HK-2 (cell line): Measurements from ENCODE around the gene SMIM45.
"Not testable (repeated sequence)": the region's sequence is repeated elsewhere in the genome, so short reads cannot be mapped to it uniquely, and the experiment has no call there.

ENCODE experiments used
- DNase-seq: peaks from one replicate; pipeline ENCODE4 v3.0.0-alpha.2; 2018; ENCODE audit not compliant: unreplicated experiment

SMIM45 gene

DNA sequence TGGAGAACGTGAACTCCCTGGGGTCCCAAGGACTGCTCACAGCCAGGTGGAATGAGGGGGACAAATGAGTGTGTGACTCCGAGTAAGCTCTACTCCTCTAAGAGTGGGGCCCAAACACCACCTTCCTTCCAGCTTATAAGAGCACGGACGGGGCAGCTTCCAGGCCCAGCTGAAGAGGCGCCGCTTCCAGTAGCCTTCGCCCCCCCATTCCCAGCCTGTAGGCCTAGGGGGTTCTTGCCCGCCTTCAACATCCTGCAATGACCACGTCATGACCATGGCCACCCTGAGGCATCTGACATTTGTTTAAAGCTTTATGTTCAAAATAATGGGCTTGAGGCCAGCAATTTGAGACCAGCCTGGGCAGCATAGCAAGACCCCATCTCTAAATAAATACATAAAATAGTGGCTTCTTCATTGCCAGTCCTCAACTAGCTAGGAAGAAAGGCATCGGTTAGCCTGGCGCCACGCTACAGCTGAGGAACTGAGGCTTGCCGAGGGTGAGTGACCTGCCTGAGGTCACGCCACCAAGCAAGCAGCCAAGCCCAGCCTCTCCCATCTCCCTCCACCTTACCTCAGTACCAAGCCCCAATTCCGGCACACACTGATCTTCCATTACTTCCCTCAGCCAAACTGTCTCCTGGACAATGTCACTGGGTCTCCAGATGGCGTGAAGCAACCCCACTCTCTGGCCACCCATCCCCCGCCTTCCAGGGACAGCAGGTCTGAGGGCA is 17.5 kb upstream of the SMIM45 start:
- DNase-seq = no peak

DNA sequence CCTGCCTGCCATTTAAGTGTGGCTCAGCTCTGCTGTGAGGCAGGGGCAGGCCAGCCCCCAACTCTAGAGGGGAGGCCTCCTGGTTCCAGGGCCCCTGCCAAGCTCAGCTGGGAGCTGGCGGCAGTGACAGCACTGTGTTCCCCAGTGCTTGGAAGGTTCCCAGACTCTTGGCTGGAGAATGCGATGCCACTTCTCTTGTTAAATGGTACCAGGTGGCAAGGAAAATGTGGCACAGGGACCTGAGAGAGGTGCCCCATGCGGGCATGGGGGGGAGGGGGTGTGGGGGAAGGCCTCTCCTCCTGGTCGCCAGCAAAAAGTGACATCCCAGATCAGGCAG is 17.0 kb upstream of the SMIM45 start:
- DNase-seq = no peak

DNA sequence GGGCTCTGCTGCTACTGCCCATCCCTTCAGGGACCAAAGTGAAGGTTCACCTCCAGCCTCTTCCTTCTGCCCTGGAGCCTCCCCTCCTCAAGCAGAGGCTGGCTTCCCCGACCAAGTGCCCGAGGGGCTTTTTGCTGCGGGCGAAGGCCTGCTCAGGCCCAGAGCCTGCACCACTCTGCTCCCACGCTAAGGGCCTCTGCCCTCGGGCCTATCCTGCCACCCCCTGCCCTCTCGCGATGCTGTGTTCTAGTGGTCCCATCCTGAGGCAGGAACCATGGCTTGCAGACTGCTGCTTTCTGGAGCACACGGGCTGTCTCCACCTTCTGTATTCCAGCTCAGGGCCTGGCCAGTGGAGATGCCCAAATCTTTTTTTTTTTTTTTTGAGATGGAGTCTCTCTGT is 16.4 kb upstream of the SMIM45 start:
- DNase-seq = no peak

DNA sequence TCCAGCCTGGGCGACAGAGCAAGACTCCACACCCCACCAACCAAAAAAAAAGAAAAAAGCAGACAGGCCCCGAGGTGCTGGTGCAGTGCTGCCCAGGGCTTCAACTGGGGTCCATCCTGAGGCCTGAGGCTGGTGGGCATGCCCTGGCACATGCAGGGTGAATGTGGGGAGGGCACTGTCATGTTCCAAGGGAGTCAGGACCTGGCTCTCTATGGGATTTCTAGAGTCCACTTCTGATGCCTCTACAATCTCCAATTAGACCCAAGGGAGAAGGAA is 15.1 kb upstream of the SMIM45 start:
- DNase-seq = no peak

DNA sequence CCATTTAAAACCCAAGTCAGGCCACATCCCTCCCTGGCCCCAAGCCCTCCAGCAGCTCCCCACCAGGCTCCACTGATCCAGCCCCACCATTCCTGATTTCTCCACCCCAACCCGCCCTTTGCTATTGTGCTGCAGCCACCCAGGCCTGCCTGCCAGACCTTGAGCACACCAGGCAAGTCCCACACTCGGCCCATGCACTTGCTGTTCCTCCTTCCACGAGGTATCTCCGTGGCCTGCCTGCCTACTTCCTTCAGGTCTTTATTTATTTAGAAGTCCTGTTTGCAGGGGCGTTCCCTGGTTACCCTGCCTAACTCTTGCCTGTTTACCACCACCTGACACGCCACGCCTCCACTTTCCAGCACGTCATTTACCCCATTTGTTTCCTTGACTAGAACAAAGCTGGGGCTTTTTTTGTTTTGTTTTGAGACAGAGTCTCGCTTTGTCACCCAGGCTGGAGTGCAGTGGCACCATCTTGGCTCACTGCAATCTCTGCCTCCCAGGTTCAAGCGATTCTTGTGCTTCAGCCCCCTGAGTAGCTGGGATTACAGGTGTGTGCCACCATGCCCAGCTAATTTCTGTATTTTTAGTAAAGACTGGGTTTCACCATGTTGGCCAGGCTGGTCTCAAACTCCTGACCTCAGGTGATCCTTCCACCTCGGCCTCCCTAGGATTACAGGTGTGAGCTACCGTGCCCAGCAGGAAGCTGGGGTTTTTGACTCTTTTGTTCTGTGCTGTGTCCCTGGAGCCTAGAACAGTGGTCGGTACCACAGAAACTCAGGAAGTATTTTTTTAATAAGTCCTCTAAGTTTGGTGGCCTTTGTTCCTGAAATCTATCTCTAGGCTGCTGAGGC is 11.7 kb upstream of the SMIM45 start:
- DNase-seq = no peak

DNA sequence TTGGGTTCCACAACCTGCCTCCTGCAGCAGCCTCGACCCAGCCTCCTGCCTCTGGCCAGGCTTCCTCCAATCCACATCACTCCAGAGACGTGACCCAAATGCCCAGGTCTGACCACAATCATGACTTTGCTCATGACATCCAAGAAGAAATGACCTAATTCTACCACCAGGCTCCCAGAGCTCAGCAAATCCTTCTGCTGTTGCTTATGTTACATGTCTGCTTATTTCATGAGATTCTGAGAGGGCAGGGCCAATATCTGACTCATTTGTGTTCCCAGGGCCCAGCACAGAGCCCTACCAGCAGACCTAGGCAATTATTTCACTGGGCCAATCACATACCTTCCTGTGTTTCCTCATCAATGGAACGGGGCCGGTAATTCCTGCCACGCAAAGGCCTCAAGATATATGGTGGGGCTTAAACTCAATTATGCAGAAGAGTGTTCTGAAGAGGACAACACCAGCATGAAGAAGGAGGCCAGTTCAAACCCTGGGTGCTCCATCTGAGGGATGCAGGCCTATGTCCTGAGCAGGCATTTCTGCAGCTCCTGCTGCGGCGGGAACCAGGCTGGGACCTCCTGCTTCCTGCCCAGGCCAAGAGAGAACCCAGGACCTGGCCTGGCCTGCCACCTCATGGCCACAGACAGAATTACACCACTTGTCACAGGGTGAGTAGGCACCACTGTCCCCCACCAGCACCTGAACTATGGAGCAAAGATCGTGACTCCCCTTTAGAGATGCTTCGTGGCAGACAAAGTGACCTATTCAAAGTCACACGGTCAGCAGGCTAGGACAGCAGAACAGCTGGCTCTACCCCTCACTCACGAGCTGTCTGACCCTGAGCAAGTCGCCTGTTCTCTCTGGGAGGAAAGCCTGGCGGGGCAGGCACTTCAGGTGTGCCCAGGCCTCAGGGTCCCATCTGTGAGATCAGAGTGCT is 10.9 kb upstream of the SMIM45 start:
- DNase-seq = peak; percentile 76

DNA sequence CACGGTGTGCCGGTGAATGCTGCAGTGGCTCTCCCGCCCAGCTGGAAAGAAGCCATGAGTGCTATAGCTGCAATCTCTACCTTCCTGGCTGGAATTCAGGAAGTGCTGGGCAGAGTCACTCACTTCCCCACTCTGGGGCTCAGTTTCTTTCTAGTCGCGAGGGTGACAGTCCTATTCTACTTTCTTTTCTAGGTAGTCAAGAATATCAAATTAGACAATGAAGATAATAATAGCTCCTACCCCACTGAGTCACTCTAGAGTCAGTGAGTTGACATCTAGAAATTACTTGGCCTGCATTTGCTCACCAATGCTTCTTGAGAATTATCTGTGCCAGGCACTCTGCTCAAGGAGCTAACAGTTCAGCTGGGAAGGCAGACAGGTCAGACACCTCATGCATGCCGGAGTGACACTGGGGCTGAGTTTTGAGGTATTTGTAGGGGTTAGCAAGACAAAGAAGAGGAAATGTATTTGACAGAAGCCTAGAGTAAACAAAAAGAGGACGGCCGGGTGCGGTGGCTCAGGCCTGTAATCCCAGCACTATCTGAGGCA is 8.2 kb upstream of the SMIM45 start:
- no peak for DNase-seq

DNA sequence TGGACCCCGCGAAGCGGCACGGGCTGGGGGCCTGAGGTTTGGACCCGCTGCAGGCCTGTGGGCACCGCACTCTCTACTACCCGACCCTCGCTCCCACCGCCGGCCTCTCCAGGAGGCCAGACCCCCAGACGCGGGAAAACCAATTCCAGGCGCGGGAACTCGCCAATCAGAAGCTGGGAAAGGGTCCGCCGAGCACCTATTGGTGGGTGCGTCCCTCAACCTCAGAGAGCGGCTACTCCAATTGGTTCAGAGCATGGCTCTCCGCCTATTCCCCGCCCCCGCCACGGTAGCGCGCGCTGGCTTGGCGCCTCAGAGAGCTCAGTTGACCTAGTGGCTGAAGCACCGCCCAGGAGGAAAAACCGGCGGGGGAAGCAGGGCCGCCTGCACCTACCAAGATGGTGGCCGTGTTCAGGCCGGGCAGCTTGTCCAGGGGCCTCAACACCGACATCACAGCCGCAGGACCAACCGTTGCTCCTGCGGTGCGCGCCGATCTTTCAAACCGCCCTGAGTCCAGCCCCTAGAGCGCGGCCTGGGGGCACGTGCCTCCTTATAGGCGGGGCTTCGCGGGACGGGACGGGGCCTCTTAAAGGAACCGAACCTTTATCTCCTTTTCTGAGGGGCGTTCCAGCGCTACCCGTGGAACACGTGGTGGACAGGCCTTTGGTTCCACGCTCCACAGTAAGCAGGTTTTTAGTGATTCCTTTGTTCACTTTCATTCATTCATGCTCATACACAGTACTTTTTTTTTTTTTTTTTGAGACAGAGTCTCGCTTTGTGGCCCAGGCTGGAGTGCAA is 5.1 kb upstream of the SMIM45 start, which contains the start of gene CENPM:
Gene CENPM, minus strand, starts transcription at position 524 of the 795 bp plus-strand sequence. Its CDS starts 76 bp downstream, at position 448.
- DNase-seq = peak; percentile 94

DNA sequence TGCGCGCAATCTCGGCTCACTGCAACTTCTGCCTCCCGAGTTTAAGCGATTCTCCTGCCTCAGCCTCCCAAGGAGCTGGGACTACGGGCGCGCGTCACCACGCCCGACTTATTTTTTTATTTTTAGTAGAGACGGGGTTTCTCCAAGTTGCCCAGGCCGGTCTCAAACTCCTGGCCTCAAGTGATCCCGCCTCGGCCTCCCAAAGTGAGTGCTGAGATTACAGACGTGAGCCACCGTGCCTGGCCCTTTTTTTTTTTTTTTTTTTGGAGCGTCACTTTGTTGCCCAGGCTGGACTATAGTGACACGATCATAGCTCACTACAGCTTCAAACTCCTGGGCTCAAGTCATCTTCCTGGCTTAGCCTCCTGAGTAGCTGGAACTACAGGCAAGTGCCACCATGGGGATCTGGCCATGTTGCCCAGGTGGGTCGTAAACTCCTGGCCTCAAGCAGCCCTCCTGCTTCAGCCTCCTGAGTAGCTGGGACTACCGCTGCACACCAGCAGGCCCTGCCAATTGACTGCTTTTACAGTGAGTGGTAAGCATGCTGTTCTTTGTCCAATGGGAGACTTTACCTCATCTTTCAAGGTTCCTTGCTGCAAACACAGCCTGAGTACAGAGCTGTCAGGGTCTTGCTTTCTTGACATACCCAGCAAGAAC is 4.4 kb upstream of the SMIM45 start:
- DNase-seq = no peak

DNA sequence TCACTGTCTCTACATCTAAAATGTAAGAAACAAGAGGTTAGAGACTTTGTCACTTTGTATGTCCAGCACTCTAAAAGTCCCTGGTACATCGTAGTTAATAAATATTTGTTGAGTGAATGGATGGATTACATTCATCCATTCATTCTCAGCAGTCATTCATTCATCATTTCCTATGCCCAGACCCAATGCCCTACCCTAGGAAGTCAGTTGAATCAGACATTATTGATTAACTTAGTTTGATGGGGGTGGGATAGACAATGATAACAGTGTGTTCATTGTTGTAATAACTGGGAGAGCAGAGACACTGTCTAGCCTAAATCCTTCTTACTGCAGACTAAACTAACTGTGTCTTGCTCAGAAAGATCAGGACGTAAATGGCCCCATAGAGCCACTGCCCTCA is 3.8 kb upstream of the SMIM45 start:
- no peak for DNase-seq

DNA sequence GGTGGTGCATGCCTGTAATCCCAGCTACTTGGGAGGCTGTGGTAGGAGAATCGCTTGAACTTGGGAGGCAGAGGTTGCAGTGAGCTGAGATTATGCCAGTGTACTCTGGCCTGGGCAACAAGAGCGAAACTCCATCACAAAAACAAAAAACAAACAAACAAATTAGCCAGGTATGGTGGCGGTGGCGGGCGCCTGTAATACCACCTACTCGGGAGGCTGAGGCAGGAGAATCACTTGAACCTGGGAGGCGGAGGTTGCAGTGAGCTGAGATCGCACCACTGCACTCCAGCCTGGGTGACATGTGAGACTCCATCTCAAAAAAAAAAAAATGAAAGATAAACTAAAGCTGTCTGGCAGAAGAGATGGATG is 3.0 kb upstream of the SMIM45 start:
- DNase-seq = not testable (repeated sequence)

DNA sequence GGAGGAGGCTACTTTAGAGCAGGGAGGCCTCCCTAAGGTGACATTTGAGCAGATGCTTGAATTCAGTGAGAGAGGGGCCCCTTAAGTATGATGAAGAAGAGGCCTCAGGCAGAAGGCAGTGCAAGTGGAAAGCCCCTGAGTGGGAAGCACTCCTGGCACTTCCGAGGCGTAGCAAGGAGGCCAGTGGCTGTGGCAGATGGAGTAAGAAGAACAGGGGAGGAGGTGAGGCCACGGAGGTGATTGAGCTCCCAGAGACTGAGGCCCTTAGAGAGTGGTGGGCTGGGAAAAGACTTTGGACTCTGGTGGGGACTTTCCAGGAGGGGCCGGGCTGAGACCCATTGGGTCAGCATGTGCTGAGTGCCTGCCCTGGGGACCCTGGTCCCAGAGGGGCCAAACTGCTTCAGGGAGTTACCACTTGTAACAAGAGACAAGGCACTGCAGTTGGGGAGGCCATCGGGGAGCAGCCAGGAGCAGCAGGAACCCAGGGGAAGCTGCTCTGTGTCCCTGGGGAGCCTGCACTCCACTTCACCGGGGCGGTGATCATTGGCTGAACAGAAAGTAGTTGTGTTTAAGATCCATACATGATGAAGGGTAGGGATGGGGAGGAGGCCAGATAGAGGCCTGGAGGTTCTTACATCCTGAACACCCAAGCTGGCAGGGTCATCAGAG is 2.5 kb upstream of the SMIM45 start:
- DNase-seq = no peak

DNA sequence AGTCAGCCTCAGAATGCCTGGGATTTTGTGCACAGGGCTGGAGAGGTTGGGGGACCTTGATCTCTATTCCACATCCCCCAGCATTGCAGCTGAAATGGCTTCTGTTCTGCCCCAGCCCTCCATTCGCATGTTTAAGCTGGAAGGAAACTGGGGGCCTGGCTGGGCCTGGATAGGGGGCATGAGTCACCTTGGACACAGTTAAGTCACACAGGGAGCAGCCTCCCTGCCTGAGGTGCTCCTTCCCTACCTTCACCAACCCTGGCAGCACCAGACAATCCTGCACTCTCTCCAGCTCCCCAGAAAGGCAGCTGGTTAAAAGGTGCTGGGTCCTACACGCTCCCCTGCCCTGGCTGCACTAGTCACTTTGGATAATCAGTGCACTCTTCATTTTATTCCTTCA is 763 bp downstream of the SMIM45 start:
- DNase-seq = no peak

DNA sequence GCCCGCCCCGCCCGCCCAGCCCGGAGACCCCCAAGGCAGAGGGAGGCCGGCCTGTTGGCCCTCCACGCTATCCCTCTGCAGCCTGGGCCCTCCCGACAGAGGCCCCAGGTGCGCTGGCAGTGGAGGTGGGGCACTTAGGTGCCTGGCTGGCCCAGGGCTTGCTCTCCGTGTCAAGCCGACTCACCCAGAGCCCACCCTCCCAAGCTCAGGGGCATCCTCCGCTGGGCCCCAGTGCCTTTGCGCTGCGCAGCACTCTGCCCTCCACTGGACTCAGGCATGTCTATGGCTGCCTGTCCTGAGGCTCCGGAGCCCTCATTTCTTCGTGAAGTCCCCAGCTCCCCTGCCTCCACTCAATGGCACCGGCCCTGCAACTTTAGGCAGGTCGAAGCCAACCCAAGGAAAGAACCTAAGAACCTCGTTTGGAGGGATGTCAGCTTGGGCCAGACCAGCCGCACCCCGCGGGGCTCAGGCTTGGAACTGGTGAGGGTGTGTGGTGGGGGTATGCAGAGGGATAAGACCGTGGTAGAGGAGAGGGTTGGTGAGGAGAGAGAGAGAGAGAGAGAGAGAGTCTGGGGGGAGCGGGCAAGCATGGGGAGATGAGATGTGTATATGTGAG is 6.1 kb downstream of the SMIM45 start:
- no peak for DNase-seq

DNA sequence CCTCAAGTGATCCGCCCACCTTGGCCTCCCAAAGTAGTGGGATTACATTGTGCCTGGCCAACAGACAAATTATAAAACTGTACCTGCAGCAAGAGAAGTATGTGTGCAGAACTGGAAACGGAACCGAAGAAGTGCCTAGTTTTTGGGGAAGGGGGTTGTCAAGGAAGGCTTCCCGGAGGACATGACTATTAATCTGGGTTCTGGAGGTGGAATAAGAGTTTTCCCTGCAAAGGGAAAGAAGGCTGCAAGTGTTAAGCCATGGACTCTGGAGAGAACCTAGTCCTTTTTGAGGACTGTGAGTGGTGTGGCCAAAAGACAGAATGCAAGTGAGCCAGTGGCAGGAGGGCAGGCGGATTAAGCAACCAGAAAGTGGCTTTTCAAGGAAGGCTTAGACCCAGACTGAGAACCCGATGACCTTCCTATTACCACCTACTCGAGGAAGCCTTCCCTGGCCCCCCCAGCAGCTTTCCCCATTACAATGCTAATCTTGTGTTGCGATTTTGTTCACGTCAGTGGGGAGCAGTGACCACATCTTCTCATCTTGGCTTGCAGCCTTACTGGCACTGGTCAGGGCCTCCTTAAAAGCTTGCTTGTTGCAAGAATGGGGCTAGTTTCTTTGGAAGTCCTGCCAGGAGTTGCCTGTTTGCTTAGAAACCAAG is 11.6 kb downstream of the SMIM45 start:
- DNase-seq = no peak

DNA sequence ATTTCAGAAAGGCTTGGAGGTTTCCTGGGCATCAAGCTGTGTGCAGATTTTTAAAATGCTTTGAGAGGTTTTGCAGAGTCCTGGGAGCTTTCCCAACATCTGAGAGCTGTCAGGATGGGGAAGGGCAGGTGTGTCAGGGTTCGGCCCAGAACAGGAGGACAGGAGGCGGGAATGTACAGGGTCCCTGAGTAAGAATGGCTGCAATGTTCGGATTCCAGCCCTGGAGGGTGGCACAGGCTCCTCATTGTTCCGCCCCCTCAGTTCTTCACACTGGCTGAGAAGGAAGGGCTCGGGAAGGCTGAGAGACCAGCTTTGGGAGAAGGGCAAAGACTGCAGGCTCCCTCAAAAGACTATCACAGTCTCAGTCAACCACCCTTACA is 12.2 kb downstream of the SMIM45 start:
- DNase-seq = no peak

DNA sequence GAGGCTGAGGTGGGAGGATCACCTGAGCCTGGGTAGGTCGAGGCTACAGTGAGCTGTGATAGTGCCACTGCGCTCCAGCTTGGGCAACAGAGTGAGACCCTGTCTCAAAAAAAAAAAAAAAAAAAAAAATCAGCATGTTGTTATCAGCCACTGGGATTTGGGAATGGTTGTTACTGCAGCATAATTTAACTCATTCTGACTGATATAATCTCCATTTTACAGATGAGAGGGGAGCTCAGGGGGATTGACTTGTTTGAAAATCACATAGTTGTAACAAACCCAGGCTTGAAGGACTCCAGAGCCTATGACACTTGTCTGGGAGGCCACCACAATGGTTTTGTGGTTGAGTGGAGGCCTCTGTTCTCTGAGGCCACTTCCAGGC is 14.3 kb downstream of the SMIM45 start:
- DNase-seq = no peak

DNA sequence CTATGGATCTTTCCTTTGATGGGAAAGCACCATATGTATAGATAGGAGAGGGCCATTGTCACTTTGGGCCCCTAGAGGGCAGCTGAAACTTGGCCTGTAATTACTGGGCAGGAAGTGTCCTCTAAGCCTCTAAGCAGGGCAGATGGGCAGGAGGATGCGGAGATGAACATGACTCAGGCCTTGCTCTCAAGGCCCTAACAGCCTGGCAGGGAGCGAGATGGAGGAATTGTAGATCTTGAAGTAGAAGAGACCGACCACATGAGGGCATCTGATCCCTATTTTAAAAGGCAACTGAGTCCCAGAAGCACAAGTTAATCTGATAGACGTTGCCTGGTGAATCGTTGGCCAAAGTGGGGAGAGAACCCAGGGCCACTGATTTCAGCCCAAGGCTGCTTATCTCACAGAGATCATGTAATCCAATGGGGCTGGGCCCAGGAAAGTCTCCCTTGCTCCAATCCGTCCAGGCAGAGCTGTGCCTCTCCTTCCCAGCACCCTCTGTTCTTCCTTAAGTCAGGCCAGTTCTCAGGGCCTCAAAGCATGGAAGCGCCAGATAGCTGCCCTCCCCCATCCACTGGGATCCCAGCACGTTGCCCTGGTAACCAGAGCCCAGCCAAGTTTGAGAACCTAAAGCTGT is 14.8 kb downstream of the SMIM45 start:
- DNase-seq = peak; percentile 83

DNA sequence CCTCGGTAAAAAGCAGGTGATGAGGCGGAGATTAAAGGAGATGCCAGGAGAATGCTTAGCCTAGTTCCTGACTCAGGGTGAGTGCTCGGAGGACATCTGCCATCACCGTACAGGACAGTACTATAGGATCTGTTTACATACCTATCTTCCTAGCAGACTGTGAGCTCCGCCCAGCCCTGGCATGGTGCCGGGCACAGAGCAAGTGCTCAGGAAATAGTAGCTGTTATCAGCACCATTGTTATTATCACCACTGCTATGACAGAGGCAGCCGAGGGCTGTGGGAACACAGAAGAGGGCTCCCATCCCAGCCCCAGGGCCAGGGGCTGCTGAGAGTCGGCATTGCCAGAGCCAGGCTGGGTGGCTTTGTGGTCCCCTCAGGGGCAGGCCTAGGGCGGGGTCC is 16.7 kb downstream of the SMIM45 start:
- no peak for DNase-seq
